GM19025 (cell line): ENCODE data around the gene VPS26A.
"Not testable (repeated sequence)": the region's sequence is repeated elsewhere in the genome, so short reads cannot be mapped to it uniquely, and the experiment has no call there.

Experiments
- ATAC-seq: cut with Tn5 transposase; IDR thresholded peaks from one replicate; pipeline ENCODE4 v1.9.1; 2021; ENCODE audit warnings: mild to moderate bottlenecking, low read depth, moderate library complexity; ENCODE audit not compliant: unreplicated experiment

VPS26A gene

GRCh38 chr10:69101451-69102095, 22.4 kb upstream of the VPS26A start:
- no peak for ATAC-seq

GRCh38 chr10:69102440-69102839, 21.5 kb upstream of the VPS26A start:
- no peak for ATAC-seq

- ATAC-seq: no peak
These were observed 20.2 kb upstream of the VPS26A start for GRCh38 chr10:69103784-69104183.

GRCh38 chr10:69104994-69105790, 18.8 kb upstream of the VPS26A start:
- ATAC-seq: no peak

- ATAC-seq: no peak
These were observed 16.8 kb upstream of the VPS26A start for GRCh38 chr10:69107176-69107490.

GRCh38 chr10:69107699-69108098, 16.3 kb upstream of the VPS26A start:
- no peak for ATAC-seq

GRCh38 chr10:69119896-69120295, 4.1 kb upstream of the VPS26A start:
- no peak for ATAC-seq

GRCh38 chr10:69123306-69123746, 652 bp upstream of the VPS26A start:
- peak; percentile 24 for ATAC-seq

- peak; percentile 12 for ATAC-seq
These were observed 738 bp downstream of the VPS26A start for GRCh38 chr10:69124563-69125268.

- no peak for ATAC-seq
These were observed 1.6 kb downstream of the VPS26A start for GRCh38 chr10:69125554-69125953.

- ATAC-seq: no peak
These were observed 6.3 kb downstream of the VPS26A start for GRCh38 chr10:69130251-69130650.

- ATAC-seq: no peak
These were observed 16.0 kb downstream of the VPS26A start for GRCh38 chr10:69139961-69140360.

- ATAC-seq: no peak
These were observed 17.3 kb downstream of the VPS26A start for GRCh38 chr10:69141304-69141703.

GRCh38 chr10:69142074-69142473, 18.1 kb downstream of the VPS26A start:
- ATAC-seq: not testable (repeated sequence)

- no peak for ATAC-seq
These were observed 19.0 kb downstream of the VPS26A start for GRCh38 chr10:69142983-69143382.

GRCh38 chr10:69145329-69145728, 21.4 kb downstream of the VPS26A start:
- ATAC-seq: no peak

- no peak for ATAC-seq
These were observed 21.9 kb downstream of the VPS26A start for GRCh38 chr10:69145864-69146263.

- no peak for ATAC-seq
These were observed 22.8 kb downstream of the VPS26A start for GRCh38 chr10:69146759-69147158.

- no peak for ATAC-seq
These were observed 28.0 kb downstream of the VPS26A start for GRCh38 chr10:69151984-69152383.

GRCh38 chr10:69153227-69153626, 29.2 kb downstream of the VPS26A start:
- ATAC-seq: no peak

- no peak for ATAC-seq
These were observed 36.8 kb downstream of the VPS26A start for GRCh38 chr10:69160809-69161241.
